Hematopoietic multipotent progenitor cell treated with erythropoietin and hydrocortisone succinate and interleukin-3 and kit ligand, for 15 days (in vitro differentiated cells): ENCODE data around the gene NDUFA11.
A peak's percentile ranks its signal among the peaks of the same experiment; 100 is the strongest.

Source experiments
- DNase-seq: peaks from one replicate; pipeline ENCODE4 v3.0.0-alpha.2; 2015; ENCODE audit warnings: low spot score

The NDUFA11 gene

DNA sequence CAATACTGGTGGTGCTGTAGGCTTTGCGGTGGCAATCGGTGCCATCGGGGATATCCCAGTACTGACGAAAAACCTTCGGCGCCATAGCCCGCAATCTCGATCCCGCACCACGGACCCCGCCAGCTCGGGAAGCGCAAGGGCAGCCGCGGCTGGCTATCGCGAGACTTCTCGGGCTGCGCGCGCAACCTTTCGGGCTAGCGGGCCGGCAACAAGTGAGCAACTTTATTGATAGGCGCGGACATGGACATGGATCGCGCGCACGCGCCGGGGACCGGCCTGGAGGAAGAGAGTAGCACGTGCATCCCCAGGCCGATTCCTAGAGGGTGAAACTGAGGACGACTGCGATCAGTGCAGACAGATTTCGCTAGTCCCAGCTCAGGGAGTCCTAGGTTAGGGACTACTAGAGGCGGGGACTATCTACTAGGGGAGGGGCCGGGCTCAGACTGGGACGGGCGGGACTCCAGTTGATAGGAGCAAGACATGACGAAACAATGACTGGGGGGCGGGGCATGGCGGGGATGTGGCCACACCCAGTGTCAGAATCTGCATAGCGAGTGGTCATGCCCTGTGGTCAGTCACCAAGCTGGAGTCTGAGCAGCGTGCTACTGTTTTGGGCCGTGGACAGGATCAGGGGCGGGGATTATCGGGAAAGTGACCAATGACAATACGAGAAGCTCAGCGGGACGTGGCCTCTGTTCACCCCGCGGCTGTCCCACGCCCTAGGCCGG lies at the start of gene NDUFA11:
Gene NDUFA11, minus strand, starts transcription at position 167 of the 728 bp plus-strand sequence. Its CDS starts 82 bp downstream, at position 85.
- DNase-seq: peak; percentile 96

DNA sequence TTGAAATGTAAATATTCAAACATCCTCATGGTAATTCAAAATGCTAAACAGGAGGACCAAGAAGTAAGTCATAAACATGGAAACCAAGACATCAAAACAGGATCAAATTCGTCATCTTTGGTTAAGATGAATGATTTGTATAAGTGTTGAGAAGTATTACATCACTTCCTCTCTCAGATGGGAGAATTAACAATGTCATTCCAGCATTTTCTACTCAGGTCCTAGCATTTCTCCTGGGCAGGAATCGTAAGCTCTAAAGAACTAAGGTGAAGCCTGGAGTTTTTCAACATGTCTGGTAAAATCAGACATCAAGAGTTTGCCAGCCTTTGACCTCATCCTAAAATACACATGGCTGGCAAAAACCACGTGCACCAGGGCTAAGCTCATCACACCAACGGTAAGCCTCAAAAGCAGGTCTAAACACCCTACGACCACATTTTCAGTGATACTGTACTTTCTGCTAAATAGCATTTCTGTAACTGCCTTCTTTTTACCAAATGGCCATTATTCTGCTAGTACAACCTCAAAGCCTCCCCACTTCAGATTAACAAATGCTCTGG lies 49.5 kb upstream of the NDUFA11 start:
- DNase-seq: no peak

DNA sequence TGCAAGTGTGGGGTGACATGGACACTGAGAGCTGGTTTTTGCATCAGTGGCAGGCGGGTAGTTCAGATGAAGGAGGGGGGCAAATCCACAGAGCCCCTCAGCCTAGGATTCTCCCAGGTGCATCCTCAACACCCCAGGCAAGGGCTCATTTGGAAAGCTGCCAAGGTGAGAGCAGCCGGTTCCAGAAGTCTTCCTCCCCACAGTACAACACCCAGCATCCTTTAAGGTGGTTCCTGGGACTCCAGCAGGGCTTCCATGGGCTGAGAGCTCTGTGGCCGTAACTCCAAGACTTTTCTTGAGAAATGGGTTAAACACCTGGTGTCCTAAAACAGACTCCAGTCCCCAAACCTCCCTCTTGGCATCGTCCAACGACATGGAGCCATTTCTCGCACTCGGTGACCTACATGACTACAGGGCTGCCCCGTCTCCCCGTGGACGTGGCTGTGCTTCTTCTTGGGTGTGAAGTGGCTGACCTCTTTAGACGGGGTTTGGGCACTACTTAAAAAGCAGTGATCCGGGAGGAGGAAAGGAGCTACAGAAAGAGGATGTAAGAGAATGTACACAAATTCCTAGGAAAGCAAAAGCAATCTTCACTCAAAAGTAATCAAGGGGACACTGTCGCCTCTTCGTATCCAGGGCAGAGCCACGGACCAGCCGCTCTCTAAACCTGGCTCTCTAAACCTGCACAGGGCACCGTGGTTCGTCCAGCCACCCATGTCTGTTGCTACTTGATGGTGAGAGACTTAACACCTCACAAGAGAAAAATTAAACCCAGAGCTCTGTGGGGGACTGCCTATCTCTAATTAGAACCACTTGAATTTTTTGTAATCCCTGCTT lies 48.8 kb upstream of the NDUFA11 start:
- DNase-seq: no peak

DNA sequence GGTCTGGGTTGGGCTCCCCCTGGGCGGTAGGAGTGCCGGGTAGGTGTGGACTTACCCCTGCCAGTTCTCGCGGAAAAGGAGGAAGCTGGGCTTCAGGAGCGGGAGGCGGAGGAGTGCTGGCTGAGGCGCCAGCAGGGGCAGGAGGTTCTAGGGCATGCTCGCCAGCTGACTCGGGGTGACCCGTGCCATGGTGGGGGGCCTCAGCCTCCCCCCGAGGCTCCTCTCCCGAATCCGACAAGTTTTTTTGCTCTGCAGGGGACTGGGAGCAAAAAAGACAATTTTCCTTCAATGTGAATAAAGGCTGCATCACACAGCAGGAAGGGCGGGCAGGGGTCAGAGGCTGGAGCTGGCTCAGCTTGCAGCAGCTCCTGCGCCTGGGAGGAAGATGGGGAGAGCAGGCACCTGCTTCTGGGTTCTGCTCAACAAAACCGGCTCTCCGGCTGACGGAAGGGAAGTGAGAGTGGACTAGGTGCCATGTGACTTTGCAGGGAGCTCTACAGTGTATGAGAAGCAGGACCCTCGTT lies 47.8 kb upstream of the NDUFA11 start:
- DNase-seq: no peak

DNA sequence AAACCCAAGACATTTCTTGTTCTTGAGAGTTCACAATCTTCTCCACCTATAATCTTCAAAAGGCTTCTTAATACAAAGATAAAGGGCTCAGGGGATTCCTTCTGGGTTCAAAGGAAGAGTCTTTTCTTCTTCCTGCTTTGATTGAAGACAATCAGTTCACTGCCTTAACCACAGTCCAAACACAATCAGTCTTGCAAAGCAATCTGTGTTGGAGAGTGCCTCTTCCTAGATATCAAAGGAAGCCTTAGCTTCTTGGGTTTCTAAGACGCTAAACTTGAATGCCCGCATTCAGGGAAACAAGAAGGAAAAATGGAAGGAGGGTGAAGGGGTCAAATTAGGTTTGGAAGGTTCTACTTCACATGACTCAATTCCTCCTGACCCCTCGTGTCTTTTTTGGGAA lies 47.2 kb upstream of the NDUFA11 start:
- DNase-seq: no peak

DNA sequence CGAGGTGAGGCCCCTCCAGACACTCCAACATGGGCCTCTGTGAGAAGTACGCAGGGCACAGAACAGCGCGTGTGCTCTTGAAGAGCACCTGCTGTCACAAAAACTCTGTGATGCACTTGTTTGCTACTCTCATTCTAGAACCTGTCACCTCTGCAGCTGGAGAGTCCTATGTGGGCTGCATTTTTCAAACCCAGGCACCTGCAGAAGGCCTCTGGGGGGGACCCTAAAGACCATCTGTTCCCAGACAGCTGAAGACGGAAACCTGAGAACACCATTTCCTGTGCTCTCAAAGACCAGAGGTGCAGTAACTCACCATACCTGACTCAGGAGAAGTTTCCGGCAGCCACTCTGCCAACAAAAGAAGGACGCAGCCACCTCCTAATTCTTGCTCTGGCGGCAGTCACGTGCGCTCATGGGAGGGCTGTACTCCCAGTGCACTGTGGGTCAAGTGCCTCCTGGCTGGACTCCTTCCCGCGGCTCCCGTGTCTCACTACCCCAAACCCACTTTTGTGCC lies 46.3 kb upstream of the NDUFA11 start:
- DNase-seq: no peak

DNA sequence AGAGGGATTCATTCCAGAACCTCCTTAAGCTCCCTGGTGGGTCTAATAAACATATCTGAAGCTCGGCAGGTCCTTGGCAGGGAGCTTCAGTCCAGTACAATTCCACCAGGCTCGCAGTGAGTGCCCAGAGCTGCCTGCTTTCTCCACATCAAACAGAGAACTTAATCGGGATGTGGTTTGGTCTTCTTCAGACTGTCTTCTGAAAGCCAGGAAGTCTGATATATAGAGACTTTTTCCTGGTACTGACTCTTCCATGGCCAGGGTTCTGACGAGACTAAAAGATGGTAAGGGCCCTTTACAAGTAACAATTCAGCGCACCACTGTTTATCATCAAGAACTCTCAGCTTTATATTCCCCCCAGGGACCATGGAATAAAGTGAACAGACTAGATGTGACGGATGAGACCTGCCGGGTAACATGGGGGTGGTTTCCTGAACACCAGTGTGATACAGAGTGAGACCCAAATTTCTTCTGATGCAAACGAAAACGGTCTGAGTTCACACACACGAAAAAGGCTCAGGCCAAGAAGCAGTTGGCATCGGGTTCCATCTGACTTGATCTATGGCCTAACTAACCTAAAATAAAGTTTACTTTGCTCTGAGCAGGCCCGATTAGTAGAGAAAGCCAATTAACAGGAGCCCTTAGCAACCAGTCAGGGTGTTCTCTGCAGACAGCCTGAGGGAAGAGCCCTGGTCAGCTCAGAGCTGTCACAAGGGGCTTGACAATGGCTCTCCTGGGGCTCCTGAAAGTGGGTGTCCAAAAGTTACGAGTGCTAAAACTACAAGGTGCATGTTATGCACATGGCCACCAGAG lies 45.4 kb upstream of the NDUFA11 start:
- DNase-seq: no peak

DNA sequence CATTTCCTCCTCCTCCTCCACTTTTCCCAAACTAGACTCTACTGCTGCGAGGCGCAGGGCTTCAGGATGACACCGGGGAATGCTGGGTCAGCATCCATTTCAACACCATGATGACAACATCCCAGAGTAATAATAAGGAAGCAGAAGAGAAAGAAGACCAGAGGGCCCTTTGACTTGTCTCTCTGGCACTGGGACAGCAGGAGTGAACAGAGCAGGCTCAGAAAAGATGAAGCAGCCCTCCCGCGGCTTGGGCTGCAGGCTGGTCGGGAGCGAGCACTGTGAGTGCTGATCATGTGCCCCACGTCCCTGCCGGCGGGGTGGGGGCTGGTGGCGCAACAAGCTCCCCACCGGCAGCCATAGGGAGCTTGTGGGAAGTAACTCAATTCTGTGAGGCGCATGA lies 43.8 kb upstream of the NDUFA11 start:
- DNase-seq: no peak

DNA sequence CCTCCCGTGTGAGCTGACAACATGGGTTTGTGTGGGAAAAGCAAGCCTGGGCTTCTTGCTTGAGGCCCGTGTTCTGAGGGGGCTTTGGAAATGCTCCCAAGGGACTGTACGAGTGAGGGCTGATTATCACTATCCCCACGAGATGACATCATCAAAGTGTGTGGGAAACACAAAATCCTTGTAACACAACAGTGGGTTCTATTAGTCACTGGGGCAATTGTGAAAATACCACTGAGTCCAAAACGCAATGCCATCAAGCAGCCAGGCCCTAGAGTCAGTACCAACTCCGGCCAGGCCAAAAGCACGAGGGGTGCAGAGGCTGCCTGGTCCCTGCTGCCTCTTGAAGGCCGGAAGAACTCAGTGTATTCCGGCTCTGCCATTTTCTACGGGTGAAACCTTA lies 40.0 kb upstream of the NDUFA11 start:
- no peak for DNase-seq

DNA sequence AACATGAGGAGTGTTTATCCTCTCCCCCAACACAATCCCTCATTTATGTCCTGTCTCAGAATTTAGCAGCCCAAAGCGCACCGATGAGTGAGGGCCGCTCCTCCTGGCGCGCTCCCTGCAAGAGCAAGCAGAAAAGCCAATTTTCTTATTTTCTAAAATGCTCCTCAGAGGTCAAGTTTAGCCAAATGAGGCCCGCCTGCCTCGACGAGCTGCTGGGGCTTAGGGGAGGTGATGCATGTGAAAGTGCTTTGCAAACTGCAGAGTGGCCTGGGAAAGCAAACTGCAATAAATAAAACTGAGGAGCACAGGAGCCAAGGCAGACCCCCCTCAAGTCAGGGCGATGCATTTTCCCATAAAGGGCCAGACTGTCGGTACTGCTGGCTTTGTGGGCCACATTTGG lies 39.5 kb upstream of the NDUFA11 start:
- DNase-seq: no peak

DNA sequence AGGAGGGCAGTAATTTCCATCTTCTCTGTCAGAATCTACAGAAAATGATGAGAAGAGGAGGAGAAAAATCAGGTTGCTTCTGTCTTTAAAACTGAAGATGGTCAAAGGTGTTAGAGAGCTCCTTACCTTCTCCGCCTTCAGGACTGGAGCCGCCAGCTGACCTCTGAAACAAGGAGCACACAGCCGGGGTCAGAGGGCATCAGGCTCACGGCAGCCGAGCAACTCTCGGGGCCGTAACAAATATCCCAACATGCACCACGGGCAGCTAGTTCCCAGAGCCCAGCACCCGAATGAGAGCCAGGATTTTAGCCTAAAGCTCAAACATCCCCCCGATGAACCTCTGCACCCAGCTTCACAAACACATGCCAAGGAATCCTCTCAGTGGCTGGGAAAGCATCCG lies 38.1 kb upstream of the NDUFA11 start:
- DNase-seq: no peak

DNA sequence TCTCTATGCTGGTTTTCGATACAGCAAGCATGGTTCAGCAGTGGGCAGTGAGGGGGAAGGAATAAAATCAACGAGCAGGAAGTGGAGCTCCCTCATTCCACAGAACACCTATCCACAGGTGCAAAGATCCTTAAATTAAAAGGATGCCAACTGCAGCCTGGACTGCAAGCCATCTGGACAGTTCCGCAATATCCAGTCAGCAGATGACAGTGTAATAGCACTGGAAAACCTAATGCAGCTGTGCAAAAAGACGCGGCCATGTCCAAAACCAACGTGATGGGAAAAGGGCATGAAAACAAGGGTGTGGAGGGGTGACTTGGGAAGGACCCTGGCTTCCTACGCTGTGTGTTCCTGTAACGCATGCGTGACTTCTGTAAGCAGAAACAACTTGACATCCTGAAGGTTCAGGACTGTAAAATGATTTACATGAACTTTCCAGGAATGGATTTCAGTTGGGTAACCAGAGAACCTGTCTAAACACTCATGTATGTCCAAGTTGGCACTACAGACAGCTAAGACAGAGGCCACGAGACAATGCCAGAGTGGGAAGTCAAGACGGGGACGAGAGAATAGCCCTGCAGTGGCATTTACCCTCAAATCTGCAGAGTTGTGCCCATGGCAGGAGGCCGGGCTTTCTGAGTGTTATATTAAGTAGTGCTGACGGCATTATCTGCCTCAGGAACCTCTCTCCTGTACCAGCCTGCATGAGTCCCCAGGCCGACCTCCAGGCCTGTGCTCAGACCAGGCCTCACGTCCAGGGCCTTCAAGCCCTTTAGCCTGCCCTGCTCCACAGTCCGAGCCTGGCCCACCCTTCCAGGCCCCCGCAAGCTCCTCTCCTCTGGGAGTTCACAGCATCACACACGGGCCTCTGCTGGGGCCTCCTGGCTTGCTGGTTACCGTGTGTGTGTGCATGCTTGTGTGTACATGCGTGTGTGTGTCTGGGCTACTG lies 36.9 kb upstream of the NDUFA11 start:
- DNase-seq: no peak

DNA sequence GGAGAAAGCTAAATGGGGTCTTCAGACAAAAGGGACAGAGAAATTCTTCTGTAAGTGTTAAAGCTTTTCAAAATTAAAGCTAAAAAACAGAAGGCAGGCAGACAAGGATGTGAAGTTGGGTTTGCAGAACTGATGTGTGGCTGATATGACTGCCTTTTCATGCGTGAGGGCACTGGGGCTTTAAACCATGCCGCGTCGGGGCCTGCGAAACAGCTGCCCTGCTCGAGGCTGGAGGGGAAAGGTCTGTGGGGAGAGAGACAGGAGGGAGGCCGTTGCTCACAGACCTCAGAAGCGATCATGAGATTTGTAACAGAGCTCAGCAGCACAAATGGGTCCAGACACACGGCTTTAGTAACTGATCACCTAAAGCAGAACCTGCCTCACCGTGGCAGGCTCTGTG lies 34.0 kb upstream of the NDUFA11 start:
- DNase-seq: no peak

DNA sequence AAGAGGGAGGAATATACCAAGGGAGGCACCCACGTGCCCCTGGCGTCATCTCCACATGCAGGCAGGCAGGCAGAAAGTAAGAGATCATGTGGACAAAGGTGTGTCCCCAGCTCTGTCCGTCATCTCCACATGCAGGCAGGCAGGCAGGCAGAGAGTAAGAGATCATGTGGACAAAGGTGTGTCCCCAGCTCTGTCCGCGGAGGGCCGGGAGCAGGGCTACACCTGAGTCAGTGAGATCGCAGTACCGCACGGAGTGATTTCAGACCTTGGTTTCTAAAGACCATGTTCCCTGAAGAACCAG lies 32.7 kb upstream of the NDUFA11 start:
- DNase-seq: no peak

DNA sequence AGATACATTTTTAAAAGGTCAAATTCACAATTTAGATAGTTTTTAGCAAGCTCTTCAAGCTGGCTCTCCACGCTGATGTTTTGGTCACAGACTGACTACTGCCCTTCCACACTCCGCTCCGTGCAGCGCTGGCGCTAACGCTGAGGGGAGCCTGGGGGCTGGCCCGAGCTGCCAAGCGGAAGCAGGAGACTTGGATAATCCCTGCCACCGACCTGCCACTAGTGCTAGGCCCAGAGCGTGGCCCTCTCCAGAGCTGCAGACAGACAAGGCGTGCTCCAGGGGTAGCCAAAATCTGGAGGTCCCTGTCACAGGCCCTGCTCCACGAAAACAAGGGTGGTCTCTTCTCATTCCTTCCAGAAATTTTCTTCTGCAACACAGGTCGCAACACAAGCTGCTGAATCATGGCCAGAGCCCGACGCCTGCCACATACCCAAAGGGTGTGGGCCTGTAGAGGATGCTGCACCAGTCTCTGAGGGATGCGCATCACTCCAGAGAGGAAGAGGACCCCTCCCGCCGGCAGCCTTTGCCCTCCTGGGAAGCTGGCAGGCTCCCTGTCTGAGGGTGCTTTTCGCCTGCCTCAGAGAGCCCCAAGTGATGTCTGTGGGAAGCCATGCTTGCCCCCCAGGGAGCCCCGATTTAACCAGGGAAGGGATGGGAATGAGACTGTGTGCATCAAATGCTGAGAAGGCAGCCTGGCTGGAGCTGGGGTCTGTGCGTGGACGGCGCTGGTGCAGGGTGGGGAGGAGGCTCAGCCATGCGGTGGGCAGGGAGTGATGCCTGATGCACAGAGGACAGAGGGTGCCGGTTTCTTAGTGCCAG lies 32.1 kb upstream of the NDUFA11 start:
- no peak for DNase-seq

DNA sequence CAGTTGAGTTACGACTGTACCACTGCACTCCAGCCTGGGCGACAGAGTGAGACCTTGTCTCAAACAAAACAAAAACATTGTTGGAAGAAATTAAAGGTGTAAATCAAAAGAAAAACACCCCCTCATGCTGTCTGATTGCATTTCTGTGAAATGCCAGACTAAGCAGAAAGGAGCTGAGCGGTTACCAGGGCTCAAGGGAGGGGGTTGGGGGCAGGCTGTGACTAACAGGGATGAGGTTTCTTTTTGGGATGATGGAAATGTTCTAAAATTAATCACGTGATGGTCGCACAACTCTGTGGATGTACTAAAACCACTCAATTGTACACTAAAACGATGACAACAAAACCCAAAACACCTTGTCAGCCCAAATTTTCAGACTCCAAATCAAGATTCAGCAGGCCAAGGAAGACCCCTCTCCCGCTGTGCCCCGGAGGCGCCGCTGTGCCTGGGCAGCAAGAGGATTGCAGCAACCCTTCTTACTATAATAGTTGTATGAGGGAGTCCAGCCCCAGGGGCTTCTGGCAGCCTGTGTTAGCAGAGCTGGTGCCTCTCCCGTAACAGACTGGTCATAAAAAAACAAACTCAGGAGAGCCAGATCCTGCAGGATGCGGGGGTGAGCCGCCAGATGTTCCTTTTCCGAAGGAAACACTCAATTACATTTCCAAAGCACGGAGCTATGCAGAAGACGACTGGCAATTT lies 31.3 kb upstream of the NDUFA11 start:
- no peak for DNase-seq

DNA sequence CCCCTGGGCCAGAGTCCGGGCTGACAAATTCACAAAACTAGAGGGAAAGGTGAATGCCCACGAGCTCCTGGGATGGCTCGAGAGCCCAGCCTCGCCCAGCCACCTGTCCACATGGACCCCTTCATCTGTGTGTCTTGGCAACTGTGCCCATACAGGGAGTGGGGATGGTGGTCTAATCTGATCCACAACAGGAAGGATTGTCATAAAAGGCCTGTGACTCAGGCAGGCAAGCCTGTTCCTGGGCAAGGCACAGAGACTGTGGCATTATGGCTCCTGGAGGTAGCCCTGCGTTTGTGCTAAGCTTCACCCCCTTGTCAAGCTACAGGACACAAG lies 30.4 kb upstream of the NDUFA11 start:
- no peak for DNase-seq

DNA sequence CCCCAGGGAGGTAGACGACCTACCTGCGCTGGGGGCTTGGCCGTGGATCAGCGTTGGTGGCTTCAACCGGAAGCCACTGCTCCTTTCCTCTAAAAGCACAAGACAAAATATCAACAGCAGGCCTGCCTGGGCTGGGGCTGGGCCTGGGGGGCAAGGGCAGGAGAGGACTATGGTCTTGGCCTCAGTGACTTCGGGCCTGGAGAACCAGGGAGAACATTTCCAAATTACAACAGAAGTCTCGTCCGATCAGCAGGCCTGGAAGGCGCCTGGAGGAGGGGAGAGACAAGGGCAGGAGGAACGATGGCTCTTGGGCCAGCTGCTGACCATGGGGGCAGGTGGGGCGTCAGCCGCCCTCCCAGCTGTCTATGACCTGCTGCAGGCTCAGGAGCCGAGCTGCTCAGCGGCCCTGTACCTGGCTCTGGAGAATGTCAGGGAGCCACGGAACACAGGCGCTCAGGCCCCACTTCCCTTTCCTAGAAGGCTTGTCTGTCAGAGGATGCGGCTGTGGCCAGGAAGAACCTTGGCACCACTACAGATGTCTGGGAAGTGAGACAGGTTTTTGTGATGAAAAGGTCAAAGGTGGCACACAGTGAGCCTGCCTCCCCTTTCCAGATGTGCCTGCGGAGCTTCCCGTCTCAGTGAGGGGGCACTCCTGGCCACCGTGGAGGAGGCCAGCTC lies 29.9 kb upstream of the NDUFA11 start:
- no peak for DNase-seq
